Omental fat pad (tissue), 4 donors: ENCODE measurements around the gene UROC1. TPM values are rescaled to one million over a fixed set of nuclear protein-coding genes. Genes with fewer than 3 reads are reported as not detected.

ENCODE experiments used
- ATAC-seq: fragments of 150-250 bp; one replicate; pipeline ENCODE4 v1.9.1; 2016; ENCODE audit warnings: mild to moderate bottlenecking, moderate library complexity; ENCODE audit not compliant: low FRiP score
- DNase-seq: peaks from one replicate; pipeline ENCODE4 v3.0.0-alpha.2; 2019; ENCODE audit warnings: low spot score
- total RNA-seq, 4 donors: library from RNA; depleted of rRNA; stranded (reverse); fragments of >200 nt; gene quantifications; one replicate each; pipeline ENCODE4 v1.1.0, GENCODE V29; 2016
- TF ChIP-seq, protein P1 (sequence below), 3 donors: fragments of 450-650 bp; IDR thresholded peaks; one replicate each; pipeline ENCODE4 v1.5.1; 2016 to 2017; ENCODE audit warnings: antibody characterized with exemption in 3 of 3, mild to moderate bottlenecking in 3 of 3, moderate library complexity in 2 of 3

UROC1 gene
- total RNA-seq, 4 donors from 2014 or later, result not detected

GRCh38 chr3:126459763-126460127 lies 57.8 kb downstream of the UROC1 start:
- DNase-seq (no peak), ATAC-seq (no peak)
- TF ChIP-seq, protein P1, sequence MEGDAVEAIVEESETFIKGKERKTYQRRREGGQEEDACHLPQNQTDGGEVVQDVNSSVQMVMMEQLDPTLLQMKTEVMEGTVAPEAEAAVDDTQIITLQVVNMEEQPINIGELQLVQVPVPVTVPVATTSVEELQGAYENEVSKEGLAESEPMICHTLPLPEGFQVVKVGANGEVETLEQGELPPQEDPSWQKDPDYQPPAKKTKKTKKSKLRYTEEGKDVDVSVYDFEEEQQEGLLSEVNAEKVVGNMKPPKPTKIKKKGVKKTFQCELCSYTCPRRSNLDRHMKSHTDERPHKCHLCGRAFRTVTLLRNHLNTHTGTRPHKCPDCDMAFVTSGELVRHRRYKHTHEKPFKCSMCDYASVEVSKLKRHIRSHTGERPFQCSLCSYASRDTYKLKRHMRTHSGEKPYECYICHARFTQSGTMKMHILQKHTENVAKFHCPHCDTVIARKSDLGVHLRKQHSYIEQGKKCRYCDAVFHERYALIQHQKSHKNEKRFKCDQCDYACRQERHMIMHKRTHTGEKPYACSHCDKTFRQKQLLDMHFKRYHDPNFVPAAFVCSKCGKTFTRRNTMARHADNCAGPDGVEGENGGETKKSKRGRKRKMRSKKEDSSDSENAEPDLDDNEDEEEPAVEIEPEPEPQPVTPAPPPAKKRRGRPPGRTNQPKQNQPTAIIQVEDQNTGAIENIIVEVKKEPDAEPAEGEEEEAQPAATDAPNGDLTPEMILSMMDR (IDR thresholded peaks at IDR 0.05), result no peak

DNA sequence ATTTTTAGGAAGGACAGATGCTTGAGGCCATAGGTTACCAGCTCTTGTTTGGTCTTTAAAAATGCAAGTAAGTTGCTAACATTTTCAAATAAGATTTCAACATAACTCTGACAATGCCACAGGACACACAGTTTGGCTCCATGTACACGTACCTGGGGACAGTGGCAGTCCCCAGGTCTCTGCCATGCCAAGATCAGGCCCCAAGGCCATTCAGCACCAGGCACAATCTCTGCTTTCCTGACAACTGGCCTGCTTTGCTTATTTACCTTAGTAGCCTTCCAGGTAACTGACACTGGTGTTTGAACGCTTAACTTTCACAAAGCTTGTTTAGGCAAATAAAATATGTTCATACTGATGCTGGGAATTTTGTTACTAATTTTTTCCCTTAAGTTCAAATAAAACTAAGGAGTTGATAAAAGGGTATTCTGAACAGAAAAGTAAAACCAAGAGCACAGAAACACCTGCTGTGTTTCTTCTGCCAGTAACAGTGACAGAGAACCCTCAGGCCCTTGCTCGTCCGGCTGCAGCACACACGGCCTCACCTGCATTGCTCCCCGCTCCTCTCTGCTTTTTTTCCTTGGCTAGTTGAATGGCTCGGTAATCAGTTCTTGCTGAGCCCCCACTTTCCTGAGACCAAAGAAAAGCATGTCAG lies 58.3 kb downstream of the UROC1 start:
- TF ChIP-seq, protein P1 (IDR thresholded peaks at IDR 0.05), result no peak
- DNase-seq (no peak), ATAC-seq (no peak)

DNA sequence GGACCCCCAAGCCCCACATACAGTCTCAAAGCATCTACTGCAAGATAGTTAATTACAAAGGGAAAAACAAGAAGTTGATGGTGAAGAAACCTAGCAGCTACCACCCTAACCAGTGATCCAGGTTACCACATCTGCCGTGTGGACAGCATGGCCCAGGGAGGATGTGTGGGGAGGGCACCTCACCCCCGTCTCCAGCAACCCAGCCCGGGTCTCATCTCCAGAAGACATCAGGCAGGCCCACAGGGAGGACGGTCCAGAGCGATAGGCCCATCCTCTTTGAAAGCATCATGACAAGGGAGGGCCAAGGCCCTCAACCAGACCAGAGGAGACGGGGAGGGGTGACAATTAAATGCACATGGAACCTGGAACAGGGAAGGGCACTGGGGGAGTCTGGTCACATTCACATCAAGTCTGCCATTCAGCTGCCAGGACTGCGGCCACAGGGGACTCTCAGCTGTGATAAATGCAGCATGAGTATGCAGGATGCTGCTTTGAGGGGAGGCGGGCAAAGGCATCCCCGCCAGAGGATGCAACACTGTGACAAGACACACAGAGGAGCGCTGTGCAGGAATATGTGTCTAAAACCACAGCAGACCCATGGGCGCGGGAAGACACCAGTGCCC lies 60.7 kb downstream of the UROC1 start:
- DNase-seq (no peak), ATAC-seq (no peak)
- TF ChIP-seq, protein P1 (IDR thresholded peaks at IDR 0.05), result no peak

- DNase-seq (no peak), ATAC-seq (no peak)
- TF ChIP-seq, protein P1 (IDR thresholded peaks at IDR 0.05), result no peak
Observed at GRCh38 chr3:126456211-126456610, 61.4 kb downstream of the UROC1 start.

GRCh38 chr3:126454437-126455198 lies 63.0 kb downstream of the UROC1 start:
- DNase-seq, result no peak
- ATAC-seq, result no peak
- TF ChIP-seq, protein P1 (IDR thresholded peaks at IDR 0.05), result no peak

DNA sequence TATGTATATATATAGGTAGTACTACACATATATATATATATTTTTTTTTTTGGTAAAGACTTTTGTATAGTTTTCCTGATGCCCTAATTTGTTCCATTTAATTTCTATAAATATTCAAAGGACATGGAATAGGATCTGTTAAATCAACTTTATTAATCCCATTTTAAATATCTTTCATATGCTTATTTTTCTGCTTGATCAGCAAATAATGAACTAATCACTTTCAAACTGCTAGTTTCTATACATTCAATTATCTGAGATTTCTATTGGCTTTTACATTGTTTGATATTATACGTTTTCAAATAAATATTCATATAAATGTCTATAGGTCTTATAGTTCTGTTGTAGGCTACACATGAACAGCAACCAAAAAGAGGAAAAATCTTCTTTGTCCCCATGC lies 63.5 kb downstream of the UROC1 start:
- TF ChIP-seq, protein P1 (IDR thresholded peaks at IDR 0.05), result no peak
- ATAC-seq, result no peak
- no peak for DNase-seq
